H1 (cell line): ENCODE measurements around the gene PTPRD.

ENCODE experiments used
- EP300 ChIP-seq, 2 experiments: IDR thresholded peaks; 1 replicate in 1 of 2; 2 replicates in 1 of 2; pipeline ENCODE4 v1.6.1; 2011 to 2012; ENCODE audit warnings: low read depth in 2 of 2, low read length in 2 of 2, mild to moderate bottlenecking in 2 of 2, borderline replicate concordance in 1 of 2, inconsistent platforms in 1 of 2, moderate library complexity in 1 of 2
- EZH2 ChIP-seq: fragments of 200-600 bp; sonication (generic); IDR thresholded peaks from 2 replicates; pipeline ENCODE4 v1.7.1; 2012; ENCODE audit warnings: low read depth, mild to moderate bottlenecking, moderate library complexity, low read length, inconsistent platforms; ENCODE audit not compliant: severe bottlenecking
- KDM5A ChIP-seq: fragments of 200-600 bp; IDR thresholded peaks from 2 replicates; pipeline ENCODE4 v1.7.1; 2012; ENCODE audit warnings: mild to moderate bottlenecking, low read length, inconsistent platforms, mixed read lengths
- SRF ChIP-seq: IDR thresholded peaks from 2 replicates; pipeline ENCODE4 v1.6.1; 2011; ENCODE audit warnings: mild to moderate bottlenecking, low read depth, low read length, moderate library complexity

GRCh38 chr9:8388132-8388531, 2224.7 kb downstream of the PTPRD start:
- TF ChIP-seq EP300 (IDR thresholded peaks at IDR 0.05; ENCODE audit: borderline replicate concordance in 1 of 2, low read depth in 2 of 2, low read length in 2 of 2) (no peak), SRF (no peak), EZH2 (no peak), KDM5A (no peak)
